Activated CD4-positive, alpha-beta T cell treated with anti-CD3 and anti-CD28 coated beads, Interleukin-2, amount 50 U/mL, for 24 hours (primary cell): ENCODE measurements around the gene MS4A18.
"Not testable (repeated sequence)": the region's sequence is repeated elsewhere in the genome, so short reads cannot be mapped to it uniquely, and the experiment has no call there.

Experiments
- DNase-seq, 2 donors: peaks; one replicate each; pipeline ENCODE4 v3.0.0-alpha.2; 2020; ENCODE audit warnings: low read depth in 1 of 2, low spot score in 1 of 2

The MS4A18 gene

DNA sequence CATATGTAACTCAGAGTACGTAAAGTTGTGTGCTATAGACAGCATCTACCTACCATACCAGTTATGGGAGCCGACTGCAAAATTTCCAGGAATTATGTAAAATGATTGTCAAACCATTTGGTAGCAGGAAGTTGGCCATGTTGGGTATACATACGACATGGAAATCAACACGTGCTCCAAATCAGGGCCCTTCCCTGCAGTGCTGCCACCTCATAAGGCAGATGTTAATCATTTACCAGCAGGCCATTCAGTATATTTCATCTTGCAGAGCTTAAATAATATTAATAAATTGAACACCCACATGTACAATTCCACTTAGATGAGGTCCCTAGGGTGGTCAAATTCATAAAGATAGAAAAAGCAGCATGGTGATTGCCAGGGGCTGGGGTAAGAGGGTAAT, 9.8 kb downstream of the MS4A18 start:
- no peak for DNase-seq

DNA sequence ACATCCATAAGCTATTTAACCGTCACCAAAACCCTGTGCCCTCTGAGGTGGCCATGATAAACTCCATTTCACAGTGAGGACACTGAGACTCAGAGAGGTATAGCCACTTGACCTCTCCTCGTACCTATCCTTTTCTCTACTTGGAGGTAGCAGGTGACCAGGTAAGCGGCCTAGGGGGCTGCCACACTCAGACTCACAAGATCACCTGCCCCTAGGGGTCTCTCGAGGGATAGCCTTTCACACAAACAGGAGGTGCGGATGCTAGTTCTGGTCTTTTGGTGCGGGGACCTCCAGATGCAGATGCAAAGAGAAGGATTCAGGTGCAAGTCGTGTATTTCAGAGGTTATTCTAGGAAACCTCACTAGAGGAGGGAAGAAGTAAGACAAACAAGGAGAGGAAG, 14.6 kb downstream of the MS4A18 start:
- DNase-seq = no peak

DNA sequence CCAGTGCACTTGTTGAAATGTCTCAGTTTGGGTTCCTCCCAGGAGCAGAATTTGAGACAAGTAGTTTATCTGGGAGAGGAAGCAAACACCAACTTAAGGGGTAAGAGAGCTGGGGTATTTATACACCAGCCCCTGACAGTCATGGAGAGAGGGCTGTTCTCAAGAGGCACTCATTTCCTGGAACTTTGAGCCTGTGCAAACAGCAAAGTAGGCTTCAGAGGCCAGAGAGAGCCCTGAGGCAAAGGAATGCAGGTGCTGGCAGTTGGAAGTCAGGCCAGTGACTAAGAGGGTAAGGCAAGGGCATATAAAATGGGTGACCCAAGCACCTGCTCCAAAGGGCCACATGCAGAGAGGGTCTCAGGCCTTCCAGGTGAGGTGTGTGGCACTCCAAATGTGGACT, 16.1 kb downstream of the MS4A18 start:
- DNase-seq = no peak

DNA sequence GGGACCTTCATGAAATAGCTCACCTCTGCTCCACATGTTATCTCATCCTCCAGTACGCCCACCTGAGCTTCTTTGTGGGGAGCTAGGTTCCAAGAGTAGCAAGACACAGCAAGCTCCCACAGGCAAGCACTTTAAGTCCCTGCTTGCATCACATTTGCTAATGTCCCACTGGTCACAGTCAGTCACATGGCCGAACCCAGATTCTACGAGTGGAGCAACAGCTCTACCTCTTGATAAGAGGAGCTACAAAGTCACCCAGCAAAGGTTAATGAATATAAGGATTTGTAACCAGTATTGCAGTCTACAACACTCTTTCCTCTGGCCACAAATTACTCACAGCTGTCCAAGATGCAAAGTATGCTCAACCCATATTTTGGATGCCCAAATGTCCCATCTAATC, 16.9 kb downstream of the MS4A18 start:
- no peak for DNase-seq

DNA sequence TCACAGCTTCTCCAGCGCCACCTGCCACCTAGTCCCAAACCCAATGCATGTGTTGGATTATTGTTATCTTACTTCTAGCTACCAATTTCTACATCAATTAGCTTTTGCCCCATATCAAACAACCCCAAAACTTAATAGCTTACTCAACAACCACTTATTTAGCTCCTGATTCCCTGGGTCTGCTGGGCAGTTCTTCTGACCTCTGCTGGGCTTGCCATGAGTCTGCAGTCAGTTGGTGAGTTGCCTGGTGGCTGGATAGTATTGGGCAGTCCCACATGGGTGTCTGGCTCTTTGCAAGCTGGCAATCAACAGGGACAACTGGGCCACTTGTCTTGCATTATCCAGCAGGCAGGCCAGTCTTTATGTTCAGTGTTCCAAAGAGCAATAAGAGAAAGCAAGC, 18.5 kb downstream of the MS4A18 start:
- DNase-seq = no peak

DNA sequence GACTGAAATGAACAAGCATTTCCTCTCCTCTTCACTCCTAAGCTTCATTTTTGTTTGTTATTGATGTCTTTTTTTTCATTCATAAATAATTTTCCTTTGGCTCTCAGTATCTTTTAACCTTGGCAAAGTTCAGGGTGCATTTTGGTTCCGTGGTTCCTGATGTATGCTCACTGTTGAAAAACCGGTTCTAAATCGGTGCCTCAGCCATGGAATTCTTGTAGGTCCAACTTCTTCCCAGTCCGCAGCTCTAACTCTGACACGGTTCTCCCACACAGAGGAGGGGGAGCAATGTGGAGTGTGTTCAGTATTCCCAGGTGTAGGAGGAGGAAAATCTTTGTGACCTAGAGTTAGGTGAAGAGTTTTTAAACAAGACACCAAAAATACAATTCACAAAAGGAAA, 19.6 kb downstream of the MS4A18 start:
- DNase-seq = no peak

DNA sequence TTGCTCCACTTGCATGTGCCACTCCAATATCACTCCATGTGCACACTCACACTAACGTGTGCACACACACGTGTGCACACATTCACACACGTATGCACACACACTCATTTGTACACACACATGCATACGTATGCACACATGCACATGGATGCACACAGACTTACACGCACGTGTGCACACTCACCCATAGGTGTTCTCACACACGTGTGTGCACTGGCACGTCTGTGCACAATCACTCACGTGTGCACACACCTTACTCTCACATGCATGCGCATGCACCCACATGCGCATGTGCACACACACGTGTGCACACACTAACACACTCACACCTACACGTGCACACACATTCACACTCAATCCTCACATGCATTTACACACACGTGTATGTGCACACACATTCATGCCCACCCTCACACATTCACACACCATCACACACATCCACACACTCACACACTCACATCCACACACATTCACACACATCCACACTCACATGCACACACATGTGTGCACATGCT, 22.9 kb downstream of the MS4A18 start:
- DNase-seq = no peak

DNA sequence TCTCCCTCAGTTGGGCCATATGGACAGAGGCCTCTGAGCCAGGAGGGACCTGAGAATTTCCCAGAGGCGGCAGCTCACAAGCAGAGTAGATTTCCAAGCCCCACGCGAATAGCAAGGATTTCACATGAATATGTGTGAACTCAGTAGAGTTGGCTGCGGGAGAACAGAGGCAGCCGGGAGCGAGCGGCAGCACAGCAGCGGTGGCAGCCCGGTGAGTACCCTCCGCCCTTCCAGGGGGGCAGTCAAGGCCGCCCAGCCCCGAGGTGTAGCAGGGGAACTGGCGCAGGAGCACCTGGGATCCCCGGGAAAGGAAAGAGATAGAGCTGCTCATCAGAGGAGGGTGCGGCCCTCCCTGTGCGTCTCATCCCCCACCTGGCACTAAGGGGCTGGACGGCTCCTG, 23.7 kb downstream of the MS4A18 start:
- no peak for DNase-seq

DNA sequence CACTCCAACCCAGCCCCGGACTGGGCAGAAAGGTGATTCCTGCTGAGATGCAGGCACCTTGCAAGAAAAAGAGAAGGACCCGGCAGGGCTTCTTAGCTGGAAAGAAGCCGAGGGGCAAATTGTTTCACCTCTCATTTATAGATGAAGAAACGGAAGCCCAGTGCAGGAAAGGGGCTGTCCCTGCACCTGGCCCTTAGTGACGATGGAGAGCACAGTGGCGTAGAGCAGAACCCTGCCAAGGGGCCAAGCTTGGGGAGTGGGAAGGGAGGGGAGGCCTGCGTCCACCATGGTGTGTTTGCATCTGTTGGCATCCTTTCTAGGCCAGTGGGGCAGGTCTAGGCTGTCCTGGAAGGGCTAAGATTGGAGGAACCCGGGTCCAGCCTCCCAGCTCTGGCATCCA, 24.3 kb downstream of the MS4A18 start:
- no peak for DNase-seq

DNA sequence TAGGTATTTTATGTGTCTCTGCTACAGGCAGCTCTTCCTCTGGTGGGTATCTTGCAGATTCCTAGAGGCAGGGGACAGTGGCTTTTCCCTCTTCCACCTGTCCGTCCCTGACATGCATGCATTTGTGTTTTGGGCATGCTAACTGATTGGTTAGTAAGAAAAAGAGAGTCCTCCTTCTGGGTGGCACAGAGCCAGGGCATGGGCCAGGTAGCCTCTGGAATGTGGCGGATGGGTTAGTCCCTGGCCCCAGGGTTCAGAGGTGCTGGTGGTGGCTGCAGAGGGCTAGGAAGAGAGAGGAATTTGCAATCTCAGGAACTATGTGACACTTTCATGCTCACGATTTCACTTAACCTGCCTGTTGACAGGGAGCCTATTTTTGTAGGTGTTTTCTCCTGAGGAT, 26.4 kb downstream of the MS4A18 start:
- no peak for DNase-seq

DNA sequence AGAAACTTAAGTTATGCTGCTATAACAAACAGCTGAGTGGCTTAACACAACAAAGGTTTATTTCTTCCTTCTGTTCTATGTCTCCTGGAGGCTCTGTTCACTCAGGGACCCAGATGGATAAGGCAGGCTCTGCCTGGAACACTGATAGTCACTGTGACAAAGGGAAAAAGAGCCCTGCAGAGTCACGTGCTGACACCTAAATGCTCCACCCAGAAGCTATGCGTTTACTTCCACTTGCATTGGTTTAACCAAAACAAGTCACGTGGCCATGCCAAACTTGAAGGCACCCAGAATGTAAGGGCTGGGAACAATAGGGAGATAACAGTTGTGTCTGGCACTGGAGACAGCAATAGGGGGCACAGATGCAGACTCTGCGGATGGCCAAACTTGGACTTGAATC, 28.8 kb downstream of the MS4A18 start:
- no peak for DNase-seq

DNA sequence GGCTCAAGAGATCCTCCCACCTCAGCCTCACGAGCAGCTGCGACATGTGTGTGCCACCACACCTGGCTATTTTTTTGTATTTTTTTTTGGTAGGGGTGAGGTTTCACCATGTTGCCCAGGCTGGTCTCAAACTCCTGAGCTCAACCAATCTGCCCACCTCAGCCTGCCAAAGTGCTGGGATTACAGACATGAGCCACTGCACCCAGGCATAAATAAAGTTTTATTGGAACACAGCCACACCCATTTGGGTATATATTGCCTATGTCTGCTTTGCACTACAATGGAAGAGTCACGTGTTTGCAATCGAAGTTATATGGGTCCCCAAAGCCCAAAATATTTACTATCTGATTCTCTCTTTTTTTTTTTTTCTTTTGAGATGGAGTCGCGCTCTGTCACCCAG, 30.4 kb downstream of the MS4A18 start:
- DNase-seq = no peak

DNA sequence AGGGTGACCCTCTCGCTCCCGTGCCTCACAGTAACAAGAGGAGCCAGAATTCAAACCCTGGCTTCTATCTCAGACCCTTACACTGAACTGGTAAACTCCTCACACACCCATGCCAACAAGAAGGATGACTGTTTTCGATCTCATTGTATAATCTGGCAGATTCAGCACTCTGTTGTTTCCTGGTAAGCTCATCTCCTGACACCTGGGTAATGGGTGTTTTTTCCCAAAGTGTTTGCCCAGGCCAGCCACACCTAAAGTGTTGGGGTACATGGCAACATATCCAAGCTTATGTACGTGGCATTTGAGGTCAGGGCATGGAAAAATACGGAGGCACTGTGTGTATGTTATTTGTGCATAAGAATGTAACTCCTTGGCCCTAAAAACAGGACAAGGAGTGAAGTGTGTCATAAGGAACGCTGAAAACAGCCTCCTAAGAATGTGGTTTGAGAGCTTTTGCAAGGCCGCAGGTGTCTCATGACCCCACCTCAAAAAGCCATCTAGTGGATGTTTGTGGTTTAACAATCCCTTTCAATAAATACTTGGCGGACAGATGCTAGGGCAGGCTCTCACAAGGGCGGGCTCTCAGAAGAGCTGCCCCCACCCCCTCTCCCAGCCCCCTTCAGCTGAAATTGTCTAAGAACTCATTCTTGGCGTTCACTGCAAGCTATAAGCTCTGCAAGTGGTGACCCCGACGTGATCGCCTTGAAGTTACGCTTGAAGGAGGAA, 31.9 kb downstream of the MS4A18 start, which contains the start of gene MS4A15:
TSS of gene MS4A15 (plus strand) at position 561 of the 726 bp plus-strand sequence. CDS start 6,867 bp downstream, outside the sequence.
- no peak for DNase-seq

DNA sequence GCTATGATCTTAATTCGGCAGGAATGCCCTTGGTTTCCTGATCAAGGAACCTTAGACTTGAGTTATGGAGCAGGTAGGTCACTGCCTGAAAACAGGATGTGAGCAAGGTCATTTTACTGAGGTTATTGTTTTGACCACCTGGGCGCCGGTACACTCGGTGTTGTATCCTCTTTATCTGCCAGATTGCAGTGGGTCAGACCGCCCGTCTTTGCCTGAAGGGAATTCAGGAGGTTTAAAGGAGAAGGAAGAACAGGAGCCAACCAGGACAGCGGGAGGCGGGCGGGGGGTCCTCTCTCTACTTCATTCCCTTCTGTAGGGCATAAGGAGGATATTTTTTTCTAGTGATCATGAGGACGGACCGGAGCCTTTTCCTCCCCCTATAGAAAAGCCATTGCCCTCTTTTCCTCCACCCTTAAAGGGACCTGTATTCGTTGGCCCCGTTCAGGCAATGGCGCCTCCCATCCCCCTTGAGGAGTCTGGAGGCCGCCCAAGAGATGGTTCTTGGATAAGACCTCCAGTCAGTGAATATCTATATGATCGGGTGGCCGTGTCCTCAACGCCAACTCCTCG, 32.8 kb downstream of the MS4A18 start:
- DNase-seq = no peak

DNA sequence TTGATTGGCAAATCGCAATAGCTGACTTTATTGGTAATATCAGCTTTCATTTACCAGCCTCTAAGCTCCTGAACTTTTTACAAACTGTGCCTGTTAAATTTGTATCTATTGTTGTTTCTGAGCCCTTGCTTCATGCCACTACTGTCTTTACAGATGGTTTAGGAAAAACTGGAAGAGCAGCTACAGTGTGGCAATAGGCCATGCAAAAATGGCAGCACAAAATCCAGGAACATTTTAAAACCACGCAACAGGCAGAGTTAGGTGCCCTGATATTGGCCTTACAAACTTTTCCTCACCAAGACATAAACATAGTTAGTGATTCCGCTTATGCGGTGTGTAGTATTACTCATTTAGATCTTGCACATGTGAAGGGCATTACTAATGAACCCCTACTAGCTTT, 34.2 kb downstream of the MS4A18 start:
- not testable (repeated sequence) for DNase-seq

DNA sequence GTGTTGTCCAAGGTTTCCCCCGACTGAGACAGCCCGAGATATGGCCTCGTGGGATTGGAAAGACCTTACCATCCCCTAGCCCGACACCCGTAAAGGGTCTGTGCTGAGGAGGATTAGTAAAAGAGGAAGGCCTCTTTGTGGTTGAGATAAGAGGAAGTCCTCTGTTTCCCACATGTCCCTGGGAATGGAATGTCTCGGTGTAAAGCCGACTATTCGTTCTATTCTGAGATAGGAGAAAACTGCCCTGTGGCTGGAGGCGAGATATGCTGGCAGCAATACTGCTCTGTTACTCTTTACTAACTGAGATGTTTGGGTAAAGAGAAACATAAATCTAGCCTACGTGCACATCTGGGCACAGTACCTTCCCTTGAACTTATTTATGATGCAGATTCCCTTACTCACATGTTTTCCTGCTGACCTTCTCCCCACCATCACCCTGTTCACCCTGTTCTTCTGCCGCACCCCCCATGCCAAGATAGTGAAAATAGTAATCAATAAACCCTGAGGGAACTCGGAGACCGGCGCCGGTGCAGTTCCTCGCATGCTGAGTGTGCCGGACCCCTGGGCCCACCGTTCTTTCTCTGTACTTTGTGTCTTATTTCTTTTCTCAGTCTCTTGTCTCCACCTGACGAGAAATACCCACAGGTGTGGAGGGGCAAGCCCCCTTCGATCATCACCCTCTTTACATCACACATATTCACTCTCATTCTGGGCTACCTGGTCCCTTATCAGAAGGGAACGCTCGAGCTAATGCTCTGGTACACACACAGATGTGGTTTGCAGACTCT, 35.1 kb downstream of the MS4A18 start:
- DNase-seq = not testable (repeated sequence)

DNA sequence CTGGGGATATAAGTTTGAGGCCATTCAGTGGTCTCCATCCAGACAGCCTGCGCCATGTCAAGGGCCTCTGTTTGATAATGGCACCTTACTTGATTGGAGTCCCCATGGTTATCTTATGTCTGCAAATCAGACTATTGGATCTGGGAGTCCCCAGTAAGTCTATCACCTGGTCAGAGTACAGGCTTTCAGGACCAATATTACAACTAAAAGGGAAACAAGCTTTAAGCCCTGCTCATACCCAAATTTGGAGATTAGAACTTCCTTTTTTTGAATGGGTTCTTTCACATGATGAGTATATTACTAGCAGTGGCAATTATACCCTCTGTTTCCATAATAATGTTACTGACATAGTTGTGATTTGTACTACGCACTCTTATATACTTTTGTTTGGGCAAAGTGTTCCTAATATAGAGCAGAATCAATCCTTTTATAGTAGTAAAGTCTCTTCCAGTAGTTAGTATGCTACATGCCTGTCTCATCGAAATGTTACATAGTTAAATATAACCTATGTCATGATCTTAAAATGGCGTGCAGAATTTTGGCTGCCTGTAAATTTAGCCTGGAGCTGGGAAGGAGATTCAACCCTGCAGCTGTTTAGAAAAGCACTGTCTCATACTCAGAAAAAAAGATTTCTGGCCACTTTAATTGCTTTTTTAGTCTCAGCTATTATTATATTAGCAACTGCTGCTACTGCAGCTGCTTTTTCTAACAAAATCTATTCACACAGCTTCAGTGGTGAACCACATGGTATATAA, 37.1 kb downstream of the MS4A18 start:
- no peak for DNase-seq

DNA sequence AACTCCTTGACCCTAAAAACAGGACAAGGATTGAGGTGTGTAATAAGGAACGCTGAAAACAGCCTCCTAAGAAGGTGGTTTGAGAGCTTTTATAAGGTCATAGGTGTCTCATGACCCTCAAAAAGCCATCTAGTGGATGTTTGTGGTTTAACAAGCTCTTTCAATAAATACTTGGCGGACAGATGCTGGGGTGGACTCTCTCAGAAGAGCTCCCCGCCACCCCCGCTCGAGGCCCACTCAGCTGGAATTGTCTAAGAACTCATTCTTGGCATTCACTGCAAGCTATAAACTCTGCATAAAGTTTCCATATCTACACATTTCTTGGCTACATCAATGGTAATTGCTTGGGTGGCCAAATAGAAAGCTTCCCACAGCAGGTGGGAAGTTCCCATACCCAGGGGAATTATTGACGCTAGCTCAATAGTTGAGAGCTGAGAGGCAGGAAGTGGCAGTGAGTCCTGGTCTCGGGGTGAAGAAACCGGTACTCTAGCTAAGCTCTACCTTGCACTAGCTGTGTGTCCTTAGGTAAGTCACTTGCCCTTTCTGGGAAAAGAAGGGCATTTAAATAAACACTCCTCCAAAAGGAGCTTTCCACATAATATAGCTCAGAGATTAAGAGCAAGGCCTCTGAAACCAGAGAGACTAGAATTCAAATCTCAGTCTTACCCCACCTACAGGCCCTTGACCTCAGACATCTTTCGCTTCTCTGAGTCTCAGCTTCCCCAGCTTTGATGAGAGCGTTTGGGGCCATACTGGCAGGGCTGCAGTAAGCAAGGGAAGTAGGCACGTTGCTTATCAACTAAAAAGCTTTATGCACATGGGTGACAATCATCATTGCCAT, 38.6 kb downstream of the MS4A18 start:
- no peak for DNase-seq

DNA sequence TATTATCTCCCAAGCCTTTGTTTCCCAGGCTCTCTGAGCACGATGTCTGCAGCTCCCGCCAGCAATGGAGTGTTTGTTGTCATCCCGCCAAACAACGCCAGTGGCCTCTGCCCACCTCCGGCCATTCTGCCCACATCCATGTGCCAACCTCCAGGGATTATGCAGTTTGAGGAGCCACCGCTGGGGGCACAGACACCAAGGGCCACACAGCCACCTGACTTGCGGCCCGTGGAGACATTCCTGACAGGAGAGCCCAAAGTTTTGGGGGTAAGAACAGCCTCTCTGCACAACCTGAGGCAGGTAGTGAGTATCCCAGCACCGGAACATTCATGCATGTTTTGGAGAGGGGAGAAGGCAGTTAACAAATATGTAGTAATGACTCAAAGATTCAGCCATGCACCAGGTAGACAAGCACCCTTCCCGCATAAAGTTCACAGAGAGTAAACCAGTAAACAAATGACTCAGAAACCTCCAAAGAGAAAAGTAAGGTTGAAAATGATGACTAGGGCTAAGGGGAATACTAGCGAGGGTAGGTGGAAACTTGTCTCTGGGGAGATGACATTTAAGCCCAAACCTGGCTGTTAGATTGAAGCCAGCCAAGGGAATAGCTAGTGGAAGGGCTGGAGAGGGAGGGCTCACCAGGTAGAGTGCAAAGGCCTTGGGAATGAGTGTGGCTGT, 39.3 kb downstream of the MS4A18 start:
- DNase-seq = no peak

DNA sequence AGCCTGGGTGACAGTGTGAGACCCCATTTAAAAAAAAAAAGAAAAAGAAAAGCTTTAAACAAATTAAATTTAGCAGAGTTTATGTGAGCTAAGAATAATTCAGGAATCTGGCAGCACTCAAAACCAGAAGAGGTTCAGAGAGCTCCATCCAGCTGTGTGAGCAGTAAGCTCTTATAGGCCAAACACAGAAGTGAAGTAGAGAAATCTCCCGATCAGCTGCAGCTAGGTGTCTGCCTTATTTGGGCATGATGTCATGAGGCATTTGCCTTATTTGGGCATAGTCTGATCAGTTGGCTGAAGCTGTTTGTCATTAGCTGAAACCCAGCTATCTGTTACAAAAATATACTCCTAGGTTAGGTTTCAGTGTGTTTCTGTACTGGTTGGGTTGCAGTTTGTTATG, 40.4 kb downstream of the MS4A18 start:
- no peak for DNase-seq
